K562 (cell line): ENCODE data around the gene CENPN. TPM values are rescaled to one million over a fixed set of nuclear protein-coding genes. Genes with fewer than 3 reads are reported as not detected.

ENCODE experiments used
- DPF2 ChIP-seq: fragments of 450-650 bp; IDR thresholded peaks from 2 replicates; pipeline ENCODE4 v1.6.1; 2016
- EP400 ChIP-seq: fragments of 450-650 bp; IDR thresholded peaks from 2 replicates; pipeline ENCODE4 v1.6.1; 2017; ENCODE audit warnings: antibody characterized with exemption, mild to moderate bottlenecking, moderate library complexity
- L3MBTL2 ChIP-seq: fragments of 450-650 bp; IDR thresholded peaks from 2 replicates; pipeline ENCODE4 v1.6.1; 2016; ENCODE audit warnings: mild to moderate bottlenecking, moderate library complexity
- polyA plus RNA-seq, 8 experiments: library from polyadenylated mRNA; depleted of rRNA in 4 of 8; stranded (reverse) in 5 of 8; unstranded in 3 of 8; fragments of >200 nt; fragmentation: Nextera tagmentation in 2 of 8; fragmentation: Illumina TruSeq in 1 of 8; extraction: Ambion mirVana in 2 of 8; extraction: Trizol in 1 of 8; gene quantifications; 2 replicates each; pipeline versions ENCODE4 v1.2.1 to v1.2.3, GENCODE V29; 2011 to 2014; ENCODE audit warnings: inconsistent platforms in 1 of 8, missing spikeins in 1 of 8
- total RNA-seq, 7 experiments: library from RNA; depleted of rRNA in 6 of 7; stranded (reverse); fragments of >200 nt in 6 of 7; fragmentation: Illumina TruSeq in 2 of 7; extraction: Trizol in 2 of 7; gene quantifications; 2 replicates each; pipeline versions ENCODE4 v1.2.1 to v1.2.3, GENCODE V29; 2011 to 2021; ENCODE audit warnings: low replicate concordance in 1 of 7
- TF ChIP-seq, protein P1 (sequence below): fragments of 200-600 bp; sonication (generic); IDR thresholded peaks from one replicate; pipeline ENCODE4 v1.6.1; 2012; ENCODE audit warnings: mild to moderate bottlenecking, low read depth, low read length, inconsistent platforms

Gene CENPN
- total and polyA plus RNA-seq, 9 of the 15 experiments (the other 6 are each of a cell fraction or from before 2014, with no cell fraction given), result 92.3 to 384 (median 140) TPM

DNA sequence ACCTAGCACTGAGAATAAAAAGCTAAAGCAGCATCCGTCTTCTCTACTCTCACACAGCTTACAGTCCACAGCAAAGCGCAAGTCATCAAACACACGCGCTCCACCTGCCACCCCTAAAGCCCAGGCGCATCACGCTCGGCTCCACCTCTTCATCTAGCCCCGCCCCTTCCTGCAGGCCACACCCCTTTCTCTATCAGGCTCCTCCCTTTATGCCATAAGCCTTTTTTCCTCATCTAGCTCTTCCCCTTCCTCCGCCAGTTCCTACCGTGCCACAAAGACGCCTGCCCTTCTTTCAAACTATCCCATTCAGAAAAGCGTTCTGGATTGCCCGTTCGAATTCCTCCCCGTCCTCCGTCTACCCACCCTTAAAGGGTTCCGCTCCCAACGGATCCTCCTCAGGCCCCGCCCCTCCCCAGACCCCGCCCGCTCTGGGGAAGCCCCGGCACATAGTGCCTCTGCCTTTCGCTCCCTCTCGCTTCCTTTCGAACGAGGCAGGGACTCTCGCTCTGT lies 69.6 kb downstream of the CENPN start (continued):
- TF ChIP-seq EP400 (peak; percentile 71; the same call in 1 of the 2 replicates), DPF2 (peak; percentile 59; the same call in 1 of the 2 replicates), L3MBTL2 (peak; percentile 90)
- TF ChIP-seq, protein P1, sequence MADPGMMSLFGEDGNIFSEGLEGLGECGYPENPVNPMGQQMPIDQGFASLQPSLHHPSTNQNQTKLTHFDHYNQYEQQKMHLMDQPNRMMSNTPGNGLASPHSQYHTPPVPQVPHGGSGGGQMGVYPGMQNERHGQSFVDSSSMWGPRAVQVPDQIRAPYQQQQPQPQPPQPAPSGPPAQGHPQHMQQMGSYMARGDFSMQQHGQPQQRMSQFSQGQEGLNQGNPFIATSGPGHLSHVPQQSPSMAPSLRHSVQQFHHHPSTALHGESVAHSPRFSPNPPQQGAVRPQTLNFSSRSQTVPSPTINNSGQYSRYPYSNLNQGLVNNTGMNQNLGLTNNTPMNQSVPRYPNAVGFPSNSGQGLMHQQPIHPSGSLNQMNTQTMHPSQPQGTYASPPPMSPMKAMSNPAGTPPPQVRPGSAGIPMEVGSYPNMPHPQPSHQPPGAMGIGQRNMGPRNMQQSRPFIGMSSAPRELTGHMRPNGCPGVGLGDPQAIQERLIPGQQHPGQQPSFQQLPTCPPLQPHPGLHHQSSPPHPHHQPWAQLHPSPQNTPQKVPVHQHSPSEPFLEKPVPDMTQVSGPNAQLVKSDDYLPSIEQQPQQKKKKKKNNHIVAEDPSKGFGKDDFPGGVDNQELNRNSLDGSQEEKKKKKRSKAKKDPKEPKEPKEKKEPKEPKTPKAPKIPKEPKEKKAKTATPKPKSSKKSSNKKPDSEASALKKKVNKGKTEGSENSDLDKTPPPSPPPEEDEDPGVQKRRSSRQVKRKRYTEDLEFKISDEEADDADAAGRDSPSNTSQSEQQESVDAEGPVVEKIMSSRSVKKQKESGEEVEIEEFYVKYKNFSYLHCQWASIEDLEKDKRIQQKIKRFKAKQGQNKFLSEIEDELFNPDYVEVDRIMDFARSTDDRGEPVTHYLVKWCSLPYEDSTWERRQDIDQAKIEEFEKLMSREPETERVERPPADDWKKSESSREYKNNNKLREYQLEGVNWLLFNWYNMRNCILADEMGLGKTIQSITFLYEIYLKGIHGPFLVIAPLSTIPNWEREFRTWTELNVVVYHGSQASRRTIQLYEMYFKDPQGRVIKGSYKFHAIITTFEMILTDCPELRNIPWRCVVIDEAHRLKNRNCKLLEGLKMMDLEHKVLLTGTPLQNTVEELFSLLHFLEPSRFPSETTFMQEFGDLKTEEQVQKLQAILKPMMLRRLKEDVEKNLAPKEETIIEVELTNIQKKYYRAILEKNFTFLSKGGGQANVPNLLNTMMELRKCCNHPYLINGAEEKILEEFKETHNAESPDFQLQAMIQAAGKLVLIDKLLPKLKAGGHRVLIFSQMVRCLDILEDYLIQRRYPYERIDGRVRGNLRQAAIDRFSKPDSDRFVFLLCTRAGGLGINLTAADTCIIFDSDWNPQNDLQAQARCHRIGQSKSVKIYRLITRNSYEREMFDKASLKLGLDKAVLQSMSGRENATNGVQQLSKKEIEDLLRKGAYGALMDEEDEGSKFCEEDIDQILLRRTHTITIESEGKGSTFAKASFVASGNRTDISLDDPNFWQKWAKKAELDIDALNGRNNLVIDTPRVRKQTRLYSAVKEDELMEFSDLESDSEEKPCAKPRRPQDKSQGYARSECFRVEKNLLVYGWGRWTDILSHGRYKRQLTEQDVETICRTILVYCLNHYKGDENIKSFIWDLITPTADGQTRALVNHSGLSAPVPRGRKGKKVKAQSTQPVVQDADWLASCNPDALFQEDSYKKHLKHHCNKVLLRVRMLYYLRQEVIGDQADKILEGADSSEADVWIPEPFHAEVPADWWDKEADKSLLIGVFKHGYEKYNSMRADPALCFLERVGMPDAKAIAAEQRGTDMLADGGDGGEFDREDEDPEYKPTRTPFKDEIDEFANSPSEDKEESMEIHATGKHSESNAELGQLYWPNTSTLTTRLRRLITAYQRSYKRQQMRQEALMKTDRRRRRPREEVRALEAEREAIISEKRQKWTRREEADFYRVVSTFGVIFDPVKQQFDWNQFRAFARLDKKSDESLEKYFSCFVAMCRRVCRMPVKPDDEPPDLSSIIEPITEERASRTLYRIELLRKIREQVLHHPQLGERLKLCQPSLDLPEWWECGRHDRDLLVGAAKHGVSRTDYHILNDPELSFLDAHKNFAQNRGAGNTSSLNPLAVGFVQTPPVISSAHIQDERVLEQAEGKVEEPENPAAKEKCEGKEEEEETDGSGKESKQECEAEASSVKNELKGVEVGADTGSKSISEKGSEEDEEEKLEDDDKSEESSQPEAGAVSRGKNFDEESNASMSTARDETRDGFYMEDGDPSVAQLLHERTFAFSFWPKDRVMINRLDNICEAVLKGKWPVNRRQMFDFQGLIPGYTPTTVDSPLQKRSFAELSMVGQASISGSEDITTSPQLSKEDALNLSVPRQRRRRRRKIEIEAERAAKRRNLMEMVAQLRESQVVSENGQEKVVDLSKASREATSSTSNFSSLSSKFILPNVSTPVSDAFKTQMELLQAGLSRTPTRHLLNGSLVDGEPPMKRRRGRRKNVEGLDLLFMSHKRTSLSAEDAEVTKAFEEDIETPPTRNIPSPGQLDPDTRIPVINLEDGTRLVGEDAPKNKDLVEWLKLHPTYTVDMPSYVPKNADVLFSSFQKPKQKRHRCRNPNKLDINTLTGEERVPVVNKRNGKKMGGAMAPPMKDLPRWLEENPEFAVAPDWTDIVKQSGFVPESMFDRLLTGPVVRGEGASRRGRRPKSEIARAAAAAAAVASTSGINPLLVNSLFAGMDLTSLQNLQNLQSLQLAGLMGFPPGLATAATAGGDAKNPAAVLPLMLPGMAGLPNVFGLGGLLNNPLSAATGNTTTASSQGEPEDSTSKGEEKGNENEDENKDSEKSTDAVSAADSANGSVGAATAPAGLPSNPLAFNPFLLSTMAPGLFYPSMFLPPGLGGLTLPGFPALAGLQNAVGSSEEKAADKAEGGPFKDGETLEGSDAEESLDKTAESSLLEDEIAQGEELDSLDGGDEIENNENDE, result no peak
